Astrocyte (in vitro differentiated cells and primary cell): Measurements from ENCODE around the gene CFAP73. TPM values are rescaled to one million over a fixed set of nuclear protein-coding genes. Genes with fewer than 3 reads are reported as not detected.

Source experiments
- DNase-seq: peaks from one replicate; pipeline ENCODE4 v3.0.0-alpha.2; 2010; ENCODE audit warnings: low read depth
- FAIRE-seq: peaks from 2 replicates; lab custom pipeline; 2011; peaks lifted over from hg19 to GRCh38; lab: Jason Lieb, UNC
- H2AFZ ChIP-seq: 2 replicates; pipeline ENCODE4 v1.6.0; 2012; ENCODE audit warnings: low read depth, low read length, inconsistent platforms
- H3K27ac ChIP-seq: 2 replicates; pipeline ENCODE4 v1.5.1; 2011; ENCODE audit warnings: low read depth, low read length, inconsistent platforms
- H3K27me3 ChIP-seq: 2 replicates; pipeline ENCODE4 v1.6.0; 2011; ENCODE audit warnings: low read length, inconsistent platforms; ENCODE audit not compliant: insufficient read depth
- H3K36me3 ChIP-seq: 2 replicates; pipeline ENCODE4 v1.5.1; 2011; ENCODE audit warnings: low read length, inconsistent platforms; ENCODE audit not compliant: insufficient read depth
- H3K4me1 ChIP-seq: 2 replicates; pipeline ENCODE4 v1.5.1; 2011; ENCODE audit warnings: low read length, inconsistent platforms; ENCODE audit not compliant: insufficient read depth
- H3K4me2 ChIP-seq: 2 replicates; pipeline ENCODE4 v1.6.0; 2012; ENCODE audit warnings: low read length, inconsistent platforms
- H3K4me3 ChIP-seq: 2 replicates; pipeline ENCODE4 v1.5.1; 2011; ENCODE audit warnings: low read depth, mild to moderate bottlenecking, low read length, inconsistent platforms; ENCODE audit not compliant: insufficient read depth
- H3K79me2 ChIP-seq: 2 replicates; pipeline ENCODE4 v1.6.0; 2012; ENCODE audit warnings: mild to moderate bottlenecking, low read length, inconsistent platforms; ENCODE audit not compliant: insufficient read depth
- H3K9ac ChIP-seq: 2 replicates; pipeline ENCODE4 v1.6.0; 2012; ENCODE audit warnings: mild to moderate bottlenecking, low read length, inconsistent platforms
- H3K9me3 ChIP-seq: 2 replicates; pipeline ENCODE4 v1.5.1; 2012; ENCODE audit warnings: low read depth, mild to moderate bottlenecking, low read length, inconsistent platforms; ENCODE audit not compliant: insufficient read depth
- H4K20me1 ChIP-seq: 2 replicates; pipeline ENCODE4 v1.6.0; 2012; ENCODE audit warnings: low read length, inconsistent platforms; ENCODE audit not compliant: insufficient read depth
- H3K27ac Mint-ChIP-seq: one replicate; pipeline ENCODE4 v1.8.0; 2021; ENCODE audit warnings: mild to moderate bottlenecking, mixed read lengths; ENCODE audit not compliant: unreplicated experiment
- H3K27me3 Mint-ChIP-seq: one replicate; pipeline ENCODE4 v1.8.0; 2021; ENCODE audit warnings: low read depth, mixed read lengths; ENCODE audit not compliant: unreplicated experiment
- H3K36me3 Mint-ChIP-seq: one replicate; pipeline ENCODE4 v1.8.0; 2021; ENCODE audit warnings: low read depth, mixed read lengths; ENCODE audit not compliant: unreplicated experiment
- H3K4me1 Mint-ChIP-seq: one replicate; pipeline ENCODE4 v1.8.0; 2021; ENCODE audit warnings: low read depth, mixed read lengths; ENCODE audit not compliant: unreplicated experiment
- H3K4me3 Mint-ChIP-seq: one replicate; pipeline ENCODE4 v1.8.0; 2021; ENCODE audit warnings: mild to moderate bottlenecking, moderate library complexity, mixed read lengths; ENCODE audit not compliant: unreplicated experiment
- H3K9me3 Mint-ChIP-seq: one replicate; pipeline ENCODE4 v1.8.0; 2021; ENCODE audit warnings: mild to moderate bottlenecking, mixed read lengths; ENCODE audit not compliant: unreplicated experiment
- CTCF ChIP-seq: IDR thresholded peaks from 2 replicates; pipeline ENCODE4 v1.5.1; 2011; ENCODE audit warnings: low read depth, mild to moderate bottlenecking, inconsistent platforms, low read length, moderate library complexity; ENCODE audit not compliant: insufficient read depth
- EZH2 ChIP-seq: IDR thresholded peaks from 2 replicates; pipeline ENCODE4 v1.6.1; 2012; ENCODE audit warnings: mild to moderate bottlenecking, low read length, inconsistent platforms; ENCODE audit not compliant: insufficient read depth
- total RNA-seq: library from RNA; stranded (reverse); gene quantifications from 2 replicates; pipeline ENCODE4 v1.2.1, GENCODE V29; 2021

Gene CFAP73
- total RNA-seq, 1 donor from 2014 or later = not detected

DNA sequence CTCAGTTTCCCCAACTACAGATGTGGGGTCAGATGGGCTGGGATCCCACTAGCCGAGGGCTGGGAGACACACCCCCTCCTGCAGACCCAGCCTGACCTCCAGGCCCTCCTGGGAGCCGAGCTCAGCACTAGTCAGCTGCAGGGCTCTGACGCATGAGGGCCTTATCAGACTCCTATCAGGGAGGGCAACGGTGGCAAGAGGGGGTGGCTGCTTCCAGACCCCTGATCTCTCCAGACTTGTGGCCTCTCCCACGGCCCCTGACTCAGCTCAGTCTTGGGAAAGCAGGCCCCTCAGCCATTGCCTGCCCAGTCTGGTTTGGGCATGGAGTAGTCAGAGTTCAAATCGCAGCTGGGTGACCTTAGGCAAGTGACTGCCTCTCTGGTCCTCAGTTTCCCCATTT lies 16.5 kb upstream of the CFAP73 start:
- H3K27me3 Mint-ChIP-seq = peaks cover 67% of the 10 kb centered on the region
- peaks cover 15% of the 10 kb centered on the region for H3K27me3 ChIP-seq

DNA sequence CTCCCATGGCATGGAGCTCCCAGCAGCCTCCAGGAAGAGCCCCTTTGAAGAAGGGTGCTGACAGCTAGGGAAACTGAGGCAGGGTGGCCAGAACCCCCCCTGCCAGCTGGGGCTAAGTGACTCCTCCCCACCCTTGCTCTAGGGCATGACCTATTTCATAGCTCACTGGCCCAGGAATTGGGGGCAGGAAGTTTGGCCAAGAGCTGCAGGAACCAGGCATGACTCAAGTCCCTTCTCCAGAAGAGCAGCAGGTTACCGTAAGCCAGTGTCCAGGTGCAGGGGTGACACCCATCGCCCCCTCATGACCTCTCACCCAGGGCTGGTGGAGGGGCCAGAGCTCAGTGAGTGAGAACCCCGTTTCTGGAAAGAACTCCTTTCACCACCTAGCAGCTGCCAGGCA lies 15.9 kb upstream of the CFAP73 start:
- peaks cover 3% of the 10 kb centered on the region for H3K9me3 Mint-ChIP-seq
- Histone ChIP-seq H3K9ac (no peak overlapping the region), H3K36me3 (no peaks in the 10 kb centered on the region), H2AFZ (no peak overlapping the region), H3K79me2 (no peaks in the 10 kb centered on the region), H3K4me3 (no peak overlapping the region), H3K27ac (no peak overlapping the region), H4K20me1 (no peaks in the 10 kb centered on the region), H3K9me3 (no peaks in the 10 kb centered on the region), H3K4me1 (peaks cover 4% of the 10 kb centered on the region), H3K27me3 (peaks cover 15% of the 10 kb centered on the region), H3K4me2 (no peak overlapping the region)
- no peak for FAIRE-seq
- H3K4me3 Mint-ChIP-seq = no peak overlapping the region
- H3K4me1 Mint-ChIP-seq = no peaks in the 10 kb centered on the region
- no peak for TF ChIP-seq CTCF
- TF ChIP-seq EZH2 = no peak
- peaks cover 2% of the 10 kb centered on the region for H3K36me3 Mint-ChIP-seq
- peaks cover 63% of the 10 kb centered on the region for H3K27me3 Mint-ChIP-seq
- DNase-seq = no peak
- no peak overlapping the region for H3K27ac Mint-ChIP-seq

More for the DNA sequence above, 16.5 kb upstream of the CFAP73 start:
- no peaks in the 10 kb centered on the region for H3K79me2 ChIP-seq
- H3K9me3 ChIP-seq = no peaks in the 10 kb centered on the region
- H3K9me3 Mint-ChIP-seq = peaks cover 3% of the 10 kb centered on the region
- H3K4me3 Mint-ChIP-seq = no peak overlapping the region
- H3K36me3 Mint-ChIP-seq = peaks cover 2% of the 10 kb centered on the region
- H3K27ac Mint-ChIP-seq = no peak overlapping the region
- H3K9ac ChIP-seq = no peak overlapping the region
- H3K27ac ChIP-seq = no peak overlapping the region
- DNase-seq (no peak), FAIRE-seq (no peak)
- H3K4me1 Mint-ChIP-seq = no peaks in the 10 kb centered on the region
- peaks cover 4% of the 10 kb centered on the region for H3K4me1 ChIP-seq
- H2AFZ ChIP-seq = no peak overlapping the region
- TF ChIP-seq CTCF (no peak), EZH2 (no peak)
- no peaks in the 10 kb centered on the region for H4K20me1 ChIP-seq
- no peak overlapping the region for H3K4me2 ChIP-seq
- H3K4me3 ChIP-seq = no peak overlapping the region
- H3K36me3 ChIP-seq = no peaks in the 10 kb centered on the region

GRCh38 chr12:113134071-113134470 lies 15.5 kb upstream of the CFAP73 start:
- Histone ChIP-seq H2AFZ (no peak overlapping the region), H3K4me3 (no peak overlapping the region), H3K27ac (no peak overlapping the region), H3K79me2 (no peaks in the 10 kb centered on the region), H3K9me3 (no peaks in the 10 kb centered on the region), H3K9ac (no peak overlapping the region), H3K27me3 (peaks cover 15% of the 10 kb centered on the region), H4K20me1 (no peaks in the 10 kb centered on the region), H3K4me1 (peaks cover 4% of the 10 kb centered on the region), H3K36me3 (no peaks in the 10 kb centered on the region), H3K4me2 (no peak overlapping the region)
- Mint-ChIP-seq H3K4me1 (no peaks in the 10 kb centered on the region), H3K4me3 (no peak overlapping the region), H3K9me3 (peaks cover 3% of the 10 kb centered on the region), H3K36me3 (peaks cover 2% of the 10 kb centered on the region), H3K27ac (no peak overlapping the region), H3K27me3 (peaks cover 59% of the 10 kb centered on the region)
- no peak for DNase-seq
- no peak for FAIRE-seq
- TF ChIP-seq CTCF = no peak
- TF ChIP-seq EZH2 = no peak
